Progenitor cell of endocrine pancreas (in vitro differentiated cells): ENCODE data around the gene TLL2. TPM values are rescaled to one million over a fixed set of nuclear protein-coding genes. Genes with fewer than 3 reads are reported as not detected.

ENCODE experiments used
- DNase-seq: peaks from one replicate; pipeline ENCODE4 v3.0.0; 2021; ENCODE audit warnings: low spot score; ENCODE audit not compliant: unreplicated experiment
- H3K27ac Mint-ChIP-seq: 2 replicates; pipeline ENCODE4 v1.8.0; 2021; ENCODE audit warnings: mild to moderate bottlenecking, moderate library complexity, mixed read lengths
- H3K27me3 Mint-ChIP-seq: 2 replicates; pipeline ENCODE4 v1.8.0; 2021; ENCODE audit warnings: mixed read lengths
- H3K36me3 Mint-ChIP-seq: 2 replicates; pipeline ENCODE4 v1.8.0; 2022; ENCODE audit warnings: mixed read lengths; ENCODE audit not compliant: insufficient read depth
- H3K4me1 Mint-ChIP-seq: 2 replicates; pipeline ENCODE4 v1.8.0; 2021; ENCODE audit warnings: low read depth, mixed read lengths
- H3K4me3 Mint-ChIP-seq: 2 replicates; pipeline ENCODE4 v1.8.0; 2021; ENCODE audit warnings: low read depth, mild to moderate bottlenecking, moderate library complexity, mixed read lengths
- H3K9me3 Mint-ChIP-seq: 2 replicates; pipeline ENCODE4 v1.8.0; 2021; ENCODE audit warnings: low read depth, mixed read lengths
- total RNA-seq: library from RNA; stranded (reverse); gene quantifications from 2 replicates; pipeline ENCODE4 v1.2.1, GENCODE V29; 2021
- TF ChIP-seq, protein P1 (sequence below): fragments of 200-600 bp; sonication (generic); IDR thresholded peaks from one replicate; pipeline ENCODE4 v1.5.0; 2021; ENCODE audit warnings: antibody characterized with exemption, mild to moderate bottlenecking; ENCODE audit not compliant: unreplicated experiment

Gene TLL2
- total RNA-seq, 1 donor from 2014 or later, result 0.60 TPM

DNA sequence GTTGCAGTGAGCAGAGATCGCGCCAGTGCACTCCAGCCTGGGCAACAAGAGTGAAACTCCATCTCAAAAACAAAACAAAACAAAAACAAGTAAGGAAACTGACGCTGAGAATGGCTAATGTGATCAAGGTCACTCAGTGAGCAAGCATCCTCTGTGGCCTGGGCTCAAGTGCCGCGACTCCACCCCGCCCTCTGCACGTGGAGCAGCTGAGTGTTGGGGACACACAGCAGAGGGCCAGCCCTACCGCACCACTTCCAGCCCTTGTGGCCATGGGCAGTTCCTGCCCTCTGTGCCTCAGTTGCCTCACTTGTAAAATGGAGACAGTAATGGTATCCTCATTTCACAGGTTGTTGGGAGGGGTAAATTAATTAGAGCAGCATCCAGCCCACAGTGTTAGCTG, 134.0 kb downstream of the TLL2 start:
- Mint-ChIP-seq H3K4me1 (peaks cover 3% of the 10 kb centered on the region), H3K27ac (no peak overlapping the region), H3K9me3 (no peaks in the 10 kb centered on the region), H3K4me3 (no peak overlapping the region), H3K27me3 (peaks cover 8% of the 10 kb centered on the region), H3K36me3 (no peaks in the 10 kb centered on the region)
- TF ChIP-seq, protein P1, sequence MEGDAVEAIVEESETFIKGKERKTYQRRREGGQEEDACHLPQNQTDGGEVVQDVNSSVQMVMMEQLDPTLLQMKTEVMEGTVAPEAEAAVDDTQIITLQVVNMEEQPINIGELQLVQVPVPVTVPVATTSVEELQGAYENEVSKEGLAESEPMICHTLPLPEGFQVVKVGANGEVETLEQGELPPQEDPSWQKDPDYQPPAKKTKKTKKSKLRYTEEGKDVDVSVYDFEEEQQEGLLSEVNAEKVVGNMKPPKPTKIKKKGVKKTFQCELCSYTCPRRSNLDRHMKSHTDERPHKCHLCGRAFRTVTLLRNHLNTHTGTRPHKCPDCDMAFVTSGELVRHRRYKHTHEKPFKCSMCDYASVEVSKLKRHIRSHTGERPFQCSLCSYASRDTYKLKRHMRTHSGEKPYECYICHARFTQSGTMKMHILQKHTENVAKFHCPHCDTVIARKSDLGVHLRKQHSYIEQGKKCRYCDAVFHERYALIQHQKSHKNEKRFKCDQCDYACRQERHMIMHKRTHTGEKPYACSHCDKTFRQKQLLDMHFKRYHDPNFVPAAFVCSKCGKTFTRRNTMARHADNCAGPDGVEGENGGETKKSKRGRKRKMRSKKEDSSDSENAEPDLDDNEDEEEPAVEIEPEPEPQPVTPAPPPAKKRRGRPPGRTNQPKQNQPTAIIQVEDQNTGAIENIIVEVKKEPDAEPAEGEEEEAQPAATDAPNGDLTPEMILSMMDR, result no peak
- DNase-seq, result no peak

DNA sequence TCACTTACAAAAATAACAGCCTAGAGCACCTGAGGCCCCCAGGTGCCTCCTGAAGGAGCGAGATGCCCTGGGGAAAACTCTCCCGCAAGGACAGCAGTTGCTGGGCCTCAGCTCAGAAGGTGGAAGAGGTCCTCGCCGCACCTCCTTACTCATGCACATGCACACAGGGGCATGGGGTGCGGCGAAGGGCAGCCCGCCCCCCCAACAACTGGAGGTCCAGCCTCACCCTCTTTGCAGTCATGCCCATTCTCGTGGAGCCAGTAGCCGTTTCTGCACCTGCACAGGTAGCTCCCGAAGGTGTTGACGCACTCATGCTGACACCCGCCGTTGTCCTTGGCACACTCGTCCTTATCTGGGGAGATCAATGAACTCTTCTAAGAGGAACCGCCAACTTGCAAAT, 135.0 kb downstream of the TLL2 start:
- Mint-ChIP-seq H3K9me3 (no peaks in the 10 kb centered on the region), H3K27me3 (peaks cover 18% of the 10 kb centered on the region), H3K4me3 (no peak overlapping the region), H3K4me1 (peaks cover 5% of the 10 kb centered on the region), H3K27ac (no peak overlapping the region), H3K36me3 (no peaks in the 10 kb centered on the region)
- TF ChIP-seq, protein P1, result no peak
- no peak for DNase-seq

DNA sequence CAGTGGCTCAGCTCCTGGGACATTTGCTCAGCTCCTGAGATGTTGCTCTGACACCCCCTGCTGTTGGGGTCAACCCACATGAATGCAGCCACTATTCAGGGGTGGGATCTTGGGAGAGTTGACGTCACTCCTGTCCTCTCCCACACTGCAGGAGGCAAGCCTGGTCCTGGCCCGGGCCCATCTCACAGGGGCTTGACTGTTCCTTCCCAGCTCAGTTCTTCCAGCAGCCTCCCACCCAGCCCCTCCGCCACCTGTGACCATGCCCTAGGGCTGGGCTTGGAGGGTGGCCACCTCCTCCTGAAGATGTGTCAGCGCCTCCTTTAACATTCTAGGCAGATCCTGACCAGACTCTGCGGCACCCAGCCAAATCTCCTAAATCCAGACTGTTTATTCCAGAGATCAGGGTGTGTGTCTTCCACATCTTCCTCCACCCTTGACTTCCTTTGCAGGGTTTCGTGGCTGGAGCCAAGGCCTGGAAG, 135.9 kb downstream of the TLL2 start:
- TF ChIP-seq, protein P1, result no peak
- H3K27me3 Mint-ChIP-seq, result peaks cover 23% of the 10 kb centered on the region
- DNase-seq, result no peak
- peaks cover 5% of the 10 kb centered on the region for H3K4me1 Mint-ChIP-seq
- H3K9me3 Mint-ChIP-seq, result no peaks in the 10 kb centered on the region
- no peaks in the 10 kb centered on the region for H3K36me3 Mint-ChIP-seq
- H3K27ac Mint-ChIP-seq, result no peak overlapping the region
- H3K4me3 Mint-ChIP-seq, result no peak overlapping the region

DNA sequence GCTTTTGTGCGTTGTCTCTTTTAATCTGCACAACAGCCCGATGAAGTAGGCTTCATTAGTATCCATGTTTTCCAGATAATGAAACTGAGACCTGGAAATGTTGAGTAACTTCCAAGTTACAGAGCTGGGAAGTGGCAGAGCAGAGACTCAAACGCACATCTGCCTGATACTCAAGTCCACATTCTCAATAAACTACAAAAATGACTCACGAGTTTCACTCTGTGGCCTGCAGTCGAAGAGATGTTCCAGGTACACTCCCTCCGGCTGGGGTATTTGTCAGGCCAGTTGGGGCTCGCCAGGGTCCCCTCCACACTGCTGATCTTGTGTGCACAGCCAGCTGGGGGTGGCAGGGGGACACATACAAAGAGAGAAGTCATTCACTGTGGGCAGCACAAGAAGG, 137.2 kb downstream of the TLL2 start:
- Mint-ChIP-seq H3K9me3 (no peaks in the 10 kb centered on the region), H3K36me3 (no peaks in the 10 kb centered on the region), H3K4me1 (peaks cover 5% of the 10 kb centered on the region), H3K27ac (no peak overlapping the region), H3K27me3 (peaks cover 26% of the 10 kb centered on the region), H3K4me3 (no peak overlapping the region)
- TF ChIP-seq, protein P1, result no peak
- no peak for DNase-seq

DNA sequence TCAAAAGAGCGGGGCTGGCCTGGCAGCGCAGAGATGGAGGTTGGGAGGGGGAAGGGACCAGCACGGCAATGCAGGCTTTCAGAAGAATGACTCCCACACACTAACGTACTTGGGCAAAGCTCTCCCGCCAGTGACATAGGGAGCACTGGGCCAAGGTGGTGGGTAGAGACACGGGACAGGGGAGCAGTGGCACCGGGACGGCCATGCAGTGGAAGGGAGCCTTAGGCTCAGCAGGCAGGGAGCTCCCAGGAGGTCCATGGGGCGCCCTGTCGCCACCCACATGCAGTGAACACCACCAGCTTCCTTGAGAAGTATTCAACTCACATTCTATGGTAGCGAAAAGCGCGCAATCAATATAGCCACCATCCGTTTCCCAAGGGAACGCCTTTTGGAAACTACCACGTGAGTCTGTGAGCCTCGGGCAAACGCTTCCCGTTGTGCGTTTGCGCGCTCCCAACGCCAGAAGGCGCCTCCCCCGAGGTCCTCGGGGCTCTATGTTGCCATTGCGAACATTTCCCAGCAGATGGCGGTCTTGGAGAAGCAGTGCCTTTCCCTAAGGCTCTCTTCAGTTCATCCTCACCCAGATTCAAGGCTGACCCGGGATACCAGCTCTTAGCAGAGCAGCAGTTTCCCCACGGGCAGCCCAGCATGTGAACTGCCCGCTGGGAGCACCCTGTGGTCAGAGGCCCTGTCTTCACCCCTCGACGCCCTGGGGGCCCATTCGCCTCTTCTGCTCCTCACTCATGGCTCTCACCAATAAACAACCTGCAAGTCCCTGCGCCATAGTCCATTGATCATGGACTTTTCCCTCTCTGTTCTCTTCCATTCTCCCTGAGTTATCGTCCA, 138.5 kb downstream of the TLL2 start:
- Mint-ChIP-seq H3K27me3 (peaks cover 26% of the 10 kb centered on the region), H3K27ac (no peak overlapping the region), H3K9me3 (no peaks in the 10 kb centered on the region), H3K4me1 (peaks cover 5% of the 10 kb centered on the region), H3K36me3 (no peaks in the 10 kb centered on the region), H3K4me3 (peak overlapping the region; percentile 71)
- DNase-seq, result peak; percentile 76
- TF ChIP-seq, protein P1, result peak; percentile 98
